H1 (cell line): ENCODE results near the gene GSG1L2. TPM values are rescaled to one million over a fixed set of nuclear protein-coding genes. Genes with fewer than 3 reads are reported as not detected.

ENCODE experiments used
- CTCF ChIA-PET: fragments of 300-600 bp; sonication (Branson Sonifier 250); formaldehyde crosslinking; loops from one replicate; lab custom pipeline; 2021; ENCODE audit not compliant: partially characterized antibody; lab: Charles Lee
- POLR2A ChIA-PET: fragments of 300-600 bp; sonication (Branson Sonifier 250); formaldehyde crosslinking; loops from one replicate; lab custom pipeline; 2021; ENCODE audit warnings: inconsistent platforms; ENCODE audit not compliant: partially characterized antibody; lab: Charles Lee
- DNase-seq, 2 experiments: peaks; one replicate each; pipeline versions ENCODE4 v3.0.0 to v3.0.0-alpha.2; 2010 to 2022; ENCODE audit warnings: low spot score in 2 of 2, low read depth in 1 of 2, mixed read lengths in 1 of 2
- FAIRE-seq: peaks from 2 replicates; lab custom pipeline; 2011; peaks lifted over from hg19 to GRCh38; lab: Jason Lieb, UNC
- H2AFZ ChIP-seq: 2 replicates; pipeline ENCODE4 v1.8.1; 2012; ENCODE audit warnings: low read length, inconsistent platforms
- H2AK5ac ChIP-seq: 2 replicates; pipeline ENCODE4 v1.6.1; 2013; ENCODE audit warnings: low read depth, low read length
- H2BK120ac ChIP-seq: replicated peaks from 2 replicates; pipeline ENCODE3; 2013; ENCODE audit warnings: low read depth, low read length, inconsistent platforms
- H2BK12ac ChIP-seq: 2 replicates; pipeline ENCODE4 v1.6.1; 2013; ENCODE audit warnings: low read depth, low read length
- H2BK15ac ChIP-seq: 2 replicates; pipeline ENCODE4 v1.6.1; 2013; ENCODE audit warnings: low read length
- H2BK20ac ChIP-seq: 2 replicates; pipeline ENCODE4 v1.6.1; 2013; ENCODE audit warnings: low read length
- H2BK5ac ChIP-seq: 2 replicates; pipeline ENCODE4 v1.6.1; 2013; ENCODE audit warnings: low read depth, low read length
- H3K14ac ChIP-seq: 2 replicates; pipeline ENCODE4 v1.6.1; 2013; ENCODE audit warnings: inconsistent platforms; ENCODE audit not compliant: insufficient read length
- H3K18ac ChIP-seq: 2 replicates; pipeline ENCODE4 v1.6.1; 2013; ENCODE audit warnings: low read length; ENCODE audit errors: extremely low read depth
- H3K23ac ChIP-seq: 2 replicates; pipeline ENCODE4 v1.6.1; 2013; ENCODE audit warnings: inconsistent platforms; ENCODE audit not compliant: insufficient read length
- H3K23me2 ChIP-seq: 2 replicates; pipeline ENCODE4 v1.6.1; 2013; ENCODE audit warnings: low read depth, low read length
- H3K27ac ChIP-seq: 2 replicates; pipeline ENCODE4 v1.6.1; 2011; ENCODE audit warnings: low read depth, low read length, inconsistent platforms
- H3K27me3 ChIP-seq, 4 experiments: replicated peaks in 1 of 4; 1 replicate in 1 of 4; 2 replicates in 3 of 4; pipeline versions ENCODE4 v1.6.1 to v1.8.1; 2011 to 2013; ENCODE audit warnings: low read length in 3 of 4, mild to moderate bottlenecking in 3 of 4, inconsistent platforms in 2 of 4, mixed read lengths in 2 of 4, moderate library complexity in 1 of 4; ENCODE audit not compliant: control insufficient read depth in 3 of 4, insufficient read depth in 3 of 4; ENCODE audit errors: extremely low read depth in 1 of 4
- H3K36me3 ChIP-seq, 4 experiments: 2 replicates each; pipeline versions ENCODE4 v1.6.1 to v1.8.1; 2011 to 2013; ENCODE audit warnings: mild to moderate bottlenecking in 4 of 4, low read length in 3 of 4, moderate library complexity in 2 of 4, control low read depth in 1 of 4, inconsistent platforms in 1 of 4; ENCODE audit not compliant: insufficient read depth in 4 of 4, control insufficient read depth in 2 of 4
- H3K4ac ChIP-seq: replicated peaks from 2 replicates; pipeline ENCODE3; 2013; ENCODE audit warnings: low read length, low read depth, mixed read lengths, inconsistent platforms; ENCODE audit not compliant: insufficient read length
- H3K4me1 ChIP-seq, 4 experiments: replicated peaks in 1 of 4; 1 replicate in 1 of 4; 2 replicates in 3 of 4; pipeline versions ENCODE4 v1.6.1 to v1.8.1; 2011 to 2013; ENCODE audit warnings: low read length in 3 of 4, inconsistent platforms in 2 of 4, mixed read lengths in 1 of 4; ENCODE audit not compliant: insufficient read depth in 4 of 4, control insufficient read depth in 3 of 4
- H3K4me2 ChIP-seq, 2 experiments: 2 replicates each; pipeline versions ENCODE4 v1.6.1 to v1.8.1; 2011 to 2013; ENCODE audit warnings: low read depth in 2 of 2, low read length in 2 of 2, control low read depth in 1 of 2, inconsistent platforms in 1 of 2, mild to moderate bottlenecking in 1 of 2; ENCODE audit not compliant: insufficient read depth in 1 of 2
- H3K4me3 ChIP-seq, 4 experiments: fragments of 200-600, 300-600 bp in 1 of 4; sonication (generic), shearing (Covaris generic), sonication (Bioruptor Twin) in 1 of 4; 2 replicates each; pipeline versions ENCODE4 v1.5.1 to v1.8.1; 2011 to 2016; ENCODE audit warnings: low read length in 4 of 4, low read depth in 3 of 4, control low read depth in 2 of 4, inconsistent platforms in 2 of 4, mild to moderate bottlenecking in 2 of 4, mixed read lengths in 1 of 4, moderate library complexity in 1 of 4; ENCODE audit not compliant: insufficient read depth in 2 of 4; ENCODE audit errors: extremely low read depth in 1 of 4
- H3K56ac ChIP-seq: replicated peaks from 2 replicates; pipeline ENCODE3; 2013; ENCODE audit warnings: low read depth, mild to moderate bottlenecking, mixed read lengths, low read length, inconsistent platforms; ENCODE audit not compliant: insufficient read length
- H3K79me1 ChIP-seq: 2 replicates; pipeline ENCODE4 v1.6.1; 2013; ENCODE audit warnings: low read depth, low read length, control low read depth
- H3K79me2 ChIP-seq, 2 experiments: 2 replicates each; pipeline versions ENCODE4 v1.6.1 to v1.8.1; 2012 to 2013; ENCODE audit warnings: low read length in 2 of 2, mild to moderate bottlenecking in 2 of 2, inconsistent platforms in 1 of 2; ENCODE audit not compliant: insufficient read depth in 2 of 2, control insufficient read depth in 1 of 2
- H3K9ac ChIP-seq, 4 experiments: replicated peaks in 1 of 4; 1 replicate in 1 of 4; 2 replicates in 3 of 4; pipeline versions ENCODE4 v1.6.1 to v1.8.1; 2011 to 2013; ENCODE audit warnings: low read depth in 3 of 4, low read length in 3 of 4, control low read depth in 2 of 4, mild to moderate bottlenecking in 2 of 4, moderate library complexity in 2 of 4, inconsistent platforms in 1 of 4; ENCODE audit errors: extremely low read depth in 1 of 4
- H3K9me3 ChIP-seq, 2 experiments: 2 replicates each; pipeline versions ENCODE4 v1.6.1 to v1.8.1; 2012 to 2013; ENCODE audit warnings: mild to moderate bottlenecking in 2 of 2, moderate library complexity in 2 of 2, control low read depth in 1 of 2, inconsistent platforms in 1 of 2, low read depth in 1 of 2, low read length in 1 of 2, mixed read lengths in 1 of 2; ENCODE audit not compliant: insufficient read depth in 2 of 2
- H4K20me1 ChIP-seq, 2 experiments: replicated peaks in 1 of 2; 2 replicates each; pipeline versions ENCODE3 to v1.8.1; 2011 to 2013; ENCODE audit warnings: inconsistent platforms in 2 of 2, low read length in 2 of 2, mild to moderate bottlenecking in 1 of 2; ENCODE audit not compliant: insufficient read depth in 2 of 2, control insufficient read depth in 1 of 2
- H4K5ac ChIP-seq: 2 replicates; pipeline ENCODE4 v1.6.1; 2013; ENCODE audit warnings: low read length, low read depth, mixed read lengths, inconsistent platforms; ENCODE audit not compliant: insufficient read length
- H4K8ac ChIP-seq: 2 replicates; pipeline ENCODE4 v1.8.0; 2013; ENCODE audit warnings: mild to moderate bottlenecking, moderate library complexity, low read length, inconsistent platforms; ENCODE audit not compliant: insufficient read depth; ENCODE audit errors: extremely low read depth
- H4K91ac ChIP-seq: replicated peaks from 2 replicates; pipeline ENCODE3; 2013; ENCODE audit warnings: low read length, mixed read lengths, inconsistent platforms; ENCODE audit not compliant: insufficient read length
- ATF2 ChIP-seq: IDR thresholded peaks from 2 replicates; pipeline ENCODE4 v1.6.1; 2012; ENCODE audit warnings: low read length, inconsistent platforms
- CTBP2 ChIP-seq: IDR thresholded peaks from 2 replicates; pipeline ENCODE4 v1.7.0; 2011; ENCODE audit warnings: borderline replicate concordance, mild to moderate bottlenecking, moderate library complexity, mixed read lengths, low read length; ENCODE audit not compliant: insufficient read depth, insufficient read length
- FOSL1 ChIP-seq: IDR thresholded peaks from 2 replicates; pipeline ENCODE4 v1.6.1; 2011; ENCODE audit warnings: mild to moderate bottlenecking, low read depth, low read length, moderate library complexity; ENCODE audit not compliant: insufficient read depth
- POLR2AphosphoS5 ChIP-seq: IDR thresholded peaks from 2 replicates; pipeline ENCODE4 v1.6.1; 2011; ENCODE audit warnings: low read depth, low read length
- RFX5 ChIP-seq: IDR thresholded peaks from 2 replicates; pipeline ENCODE4 v1.6.1; 2011; ENCODE audit warnings: low read depth, low read length, improper control_type of control experiment, borderline replicate concordance
- TCF12 ChIP-seq: IDR thresholded peaks from 2 replicates; pipeline ENCODE4 v1.6.1; 2011; ENCODE audit warnings: low read depth, mild to moderate bottlenecking, low read length
- WGBS, 2 experiments: shearing (Covaris generic) in 1 of 2; methylation state at CpG; one replicate each; pipeline versions ENCODE4 v1.1.6 to v1.1.7; 2013 to 2015; ENCODE audit warnings: low lambda C conversion rate in 2 of 2, mixed read lengths in 2 of 2, inconsistent platforms in 1 of 2, low coverage in 1 of 2, missing lambda C conversion rate in 1 of 2; ENCODE audit not compliant: insufficient replicate concordance in 2 of 2, insufficient coverage in 1 of 2, insufficient read length in 1 of 2; ENCODE audit errors: extremely low coverage in 1 of 2, missing lambda C conversion rate in 1 of 2; 5-methylcytosine and 5-hydroxymethylcytosine counted together
- polyA plus RNA-seq, 7 experiments: library from polyadenylated mRNA; depleted of rRNA in 3 of 7; stranded (reverse) in 5 of 7; unstranded in 2 of 7; fragments of >200 nt in 5 of 7; fragments of 200-250 nt in 2 of 7; gene quantifications; 1 replicate in 5 of 7; 2 replicates in 1 of 7; 4 replicates in 1 of 7; pipeline versions ENCODE4 v1.2.1 to v1.2.3, GENCODE V29; 2011 to 2013; ENCODE audit warnings: missing spikeins in 2 of 7, mixed read lengths in 2 of 7
- total RNA-seq: library from RNA; stranded (reverse); fragmentation: NEBNext Ultra II Directional; extraction: Animal tissue kit (Norgen Biotek cat#: 25700); gene quantifications from 2 replicates; pipeline ENCODE4 v1.2.1, GENCODE V29; 2021
- TF ChIP-seq, protein P1 (sequence below): IDR thresholded peaks from 2 replicates; pipeline ENCODE4 v1.6.1; 2012; ENCODE audit warnings: inconsistent platforms

Gene GSG1L2
- total and polyA plus RNA-seq, 2 of the 8 experiments (the other 6 are each of a cell fraction or from before 2014, with no cell fraction given): not detected

GRCh38 chr17:9802697-9803096 is 19.2 kb downstream of the GSG1L2 start:
- no peak overlapping the region for H2BK15ac ChIP-seq
- H3K27me3 ChIP-seq: no peaks in the 10 kb centered on the region
- POLR2A ChIA-PET: no interaction called here
- no peak overlapping the region for H3K27ac ChIP-seq
- no peak overlapping the region for H3K4me3 ChIP-seq
- FAIRE-seq (no peak), DNase-seq (no peak)
- no peak overlapping the region for H4K8ac ChIP-seq
- H2BK12ac ChIP-seq: no peak overlapping the region
- H3K14ac ChIP-seq: no peak overlapping the region
- H3K79me1 ChIP-seq: no peaks in the 10 kb centered on the region
- no peak overlapping the region for H3K18ac ChIP-seq
- no peak overlapping the region for H2BK20ac ChIP-seq
- no peak overlapping the region for H3K4ac ChIP-seq
- H4K20me1 ChIP-seq: no peaks in the 10 kb centered on the region
- CTCF ChIA-PET: no interaction called here
- no peak overlapping the region for H3K9ac ChIP-seq
- H2BK5ac ChIP-seq: no peak overlapping the region
- no peaks in the 10 kb centered on the region for H3K36me3 ChIP-seq
- no peak overlapping the region for H4K5ac ChIP-seq
- no peaks in the 10 kb centered on the region for H3K23me2 ChIP-seq
- 88% methylated on average over 4 of the region's 4 CpGs; no CpG with 5 or more reads in 1 of the 2 experiments for WGBS, 2 experiments
- H3K4me2 ChIP-seq: no peak overlapping the region
- no peak overlapping the region for H4K91ac ChIP-seq
- H3K56ac ChIP-seq: no peak overlapping the region
- no peaks in the 10 kb centered on the region for H3K79me2 ChIP-seq
- no peaks in the 10 kb centered on the region for H3K9me3 ChIP-seq
- H3K23ac ChIP-seq: no peak overlapping the region
- no peaks in the 10 kb centered on the region for H3K4me1 ChIP-seq
- H2AK5ac ChIP-seq: no peak overlapping the region
- no peak overlapping the region for H2BK120ac ChIP-seq
- H2AFZ ChIP-seq: no peak overlapping the region
- TF ChIP-seq ATF2 (no peak), FOSL1 (no peak), POLR2AphosphoS5 (no peak), TCF12 (no peak), RFX5 (no peak), CTBP2 (no peak)
- TF ChIP-seq, protein P1, sequence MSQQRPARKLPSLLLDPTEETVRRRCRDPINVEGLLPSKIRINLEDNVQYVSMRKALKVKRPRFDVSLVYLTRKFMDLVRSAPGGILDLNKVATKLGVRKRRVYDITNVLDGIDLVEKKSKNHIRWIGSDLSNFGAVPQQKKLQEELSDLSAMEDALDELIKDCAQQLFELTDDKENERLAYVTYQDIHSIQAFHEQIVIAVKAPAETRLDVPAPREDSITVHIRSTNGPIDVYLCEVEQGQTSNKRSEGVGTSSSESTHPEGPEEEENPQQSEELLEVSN: no peak
